Endometrium (tissue), 2 donors: Measurements from ENCODE around the gene EML5.

Source experiments
- FAIRE-seq: peaks from 2 replicates; lab custom pipeline; 2012; peaks lifted over from hg19 to GRCh38; lab: Jason Lieb, UNC
- donor health status: control.
- donor health status: control.

EML5 gene

GRCh38 chr14:88614218-88614907, 178.4 kb downstream of the EML5 start:
- peak; percentile 45 for FAIRE-seq

- FAIRE-seq: no peak
These were observed 179.2 kb downstream of the EML5 start for GRCh38 chr14:88613552-88614010.

GRCh38 chr14:88612981-88613380, 179.8 kb downstream of the EML5 start:
- no peak for FAIRE-seq

GRCh38 chr14:88611878-88612277, 180.9 kb downstream of the EML5 start:
- no peak for FAIRE-seq

- FAIRE-seq: no peak
These were observed 184.9 kb downstream of the EML5 start for GRCh38 chr14:88607829-88608228.

GRCh38 chr14:88605594-88605993, 187.2 kb downstream of the EML5 start:
- FAIRE-seq: no peak

- FAIRE-seq: no peak
These were observed 188.5 kb downstream of the EML5 start for GRCh38 chr14:88604212-88604611.

- FAIRE-seq: no peak
These were observed 192.9 kb downstream of the EML5 start for GRCh38 chr14:88599761-88600439.

- FAIRE-seq: peak; percentile 84
These were observed 193.4 kb downstream of the EML5 start for GRCh38 chr14:88599326-88599725.

- FAIRE-seq: no peak
These were observed 194.6 kb downstream of the EML5 start for GRCh38 chr14:88598097-88598675.

GRCh38 chr14:88597601-88598000, 195.2 kb downstream of the EML5 start:
- FAIRE-seq: no peak

- FAIRE-seq: no peak
These were observed 195.7 kb downstream of the EML5 start for GRCh38 chr14:88597038-88597437.

- FAIRE-seq: no peak
These were observed 200.7 kb downstream of the EML5 start for GRCh38 chr14:88592031-88592430.

GRCh38 chr14:88590173-88590572, 202.6 kb downstream of the EML5 start:
- no peak for FAIRE-seq

GRCh38 chr14:88588081-88588480, 204.7 kb downstream of the EML5 start:
- FAIRE-seq: no peak

GRCh38 chr14:88584451-88584850, 208.3 kb downstream of the EML5 start:
- FAIRE-seq: no peak

- FAIRE-seq: no peak
These were observed 216.5 kb downstream of the EML5 start for GRCh38 chr14:88576222-88576621.

- FAIRE-seq: no peak
These were observed 220.6 kb downstream of the EML5 start for GRCh38 chr14:88572117-88572516.

- FAIRE-seq: no peak
These were observed 224.6 kb downstream of the EML5 start for GRCh38 chr14:88568196-88568595.

- FAIRE-seq: no peak
These were observed 227.3 kb downstream of the EML5 start for GRCh38 chr14:88565427-88565826.

GRCh38 chr14:88563845-88564244, 228.9 kb downstream of the EML5 start:
- FAIRE-seq: no peak

- FAIRE-seq: no peak
These were observed 229.7 kb downstream of the EML5 start, which contains the start of gene ZC3H14 for GRCh38 chr14:88562831-88563686. ZC3H14 (plus strand) TSS chr14:88563037; CDS start chr14:88563134, 97 bp downstream.

- no peak for FAIRE-seq
These were observed 230.3 kb downstream of the EML5 start for GRCh38 chr14:88562532-88562830.
